Activated T-helper 17 cell treated with anti-CD3 and anti-CD28 coated beads, Interleukin-2, amount 50 U/mL, for 72 hours (primary cell): Measurements from ENCODE around the gene FTL. TPM values are rescaled to one million over a fixed set of nuclear protein-coding genes. Genes with fewer than 3 reads are reported as not detected.

Experiments used
- ATAC-seq: fragments of 150-1000 bp; cut with Tn5 transposase; replicated peaks from 2 replicates; pipeline ENCODE4 v1.10.0; 2021; ENCODE audit warnings: mild to moderate bottlenecking, moderate library complexity
- H3K27ac Mint-ChIP-seq: one replicate; pipeline ENCODE4 v1.8.0; 2022; ENCODE audit warnings: mixed read lengths
- H3K27me3 Mint-ChIP-seq: one replicate; pipeline ENCODE4 v1.8.0; 2022; ENCODE audit warnings: mixed read lengths
- H3K36me3 Mint-ChIP-seq: one replicate; pipeline ENCODE4 v1.8.0; 2022; ENCODE audit warnings: low read depth, mild to moderate bottlenecking, mixed read lengths
- H3K4me1 Mint-ChIP-seq: one replicate; pipeline ENCODE4 v1.8.0; 2022; ENCODE audit warnings: mixed read lengths
- H3K4me3 Mint-ChIP-seq: one replicate; pipeline ENCODE4 v1.8.0; 2022; ENCODE audit warnings: mild to moderate bottlenecking, mixed read lengths
- H3K9me3 Mint-ChIP-seq: one replicate; pipeline ENCODE4 v1.8.0; 2022; ENCODE audit warnings: mixed read lengths
- total RNA-seq, 2 donors: library from RNA; stranded (reverse); gene quantifications; one replicate each; pipeline ENCODE4 v1.2.3, GENCODE V29; 2022

FTL gene
- total RNA-seq, 2 donors from 2014 or later: 1,320 to 1,710 TPM

DNA sequence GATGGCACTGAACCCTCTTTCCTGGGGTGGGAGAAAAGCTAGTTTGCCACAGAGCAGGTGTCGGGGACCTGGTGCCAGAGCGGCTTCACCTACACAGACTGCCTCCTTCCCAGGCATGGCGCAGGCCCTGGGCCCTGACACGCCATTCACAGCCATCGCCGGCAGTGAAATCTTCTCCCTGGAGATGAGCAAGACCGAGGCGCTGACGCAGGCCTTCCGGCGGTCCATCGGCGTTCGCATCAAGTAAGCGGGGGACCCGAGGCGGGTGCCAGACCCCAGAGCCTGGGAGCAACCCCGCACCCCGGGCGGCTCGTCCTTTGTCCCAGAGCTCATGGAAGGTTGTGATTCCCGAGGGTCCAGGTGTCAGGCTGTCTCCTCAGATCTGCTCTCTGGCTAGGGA, 41.8 kb downstream of the FTL start:
- no peak for ATAC-seq
- Mint-ChIP-seq H3K9me3 (no peaks in the 10 kb centered on the region), H3K36me3 (peaks cover 90% of the 10 kb centered on the region)

DNA sequence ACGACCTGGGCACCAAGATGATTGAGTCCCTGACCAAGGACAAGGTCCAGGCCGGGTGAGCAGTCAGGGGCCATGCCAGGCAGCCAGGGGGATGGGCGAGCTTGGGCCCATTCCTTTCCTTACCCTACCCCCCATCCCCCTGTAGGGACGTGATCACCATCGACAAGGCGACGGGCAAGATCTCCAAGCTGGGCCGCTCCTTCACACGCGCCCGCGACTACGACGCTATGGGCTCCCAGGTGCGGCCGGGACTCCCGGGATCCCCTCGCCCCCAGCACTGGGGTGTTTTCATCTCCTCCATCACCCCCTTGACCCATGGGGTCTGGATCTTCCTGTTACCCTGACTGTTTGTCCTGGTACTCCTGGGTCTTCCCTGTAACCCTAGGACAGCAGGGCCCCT, 44.7 kb downstream of the FTL start:
- Mint-ChIP-seq H3K9me3 (no peaks in the 10 kb centered on the region), H3K27me3 (no peaks in the 10 kb centered on the region), H3K4me3 (no peak overlapping the region), H3K4me1 (no peaks in the 10 kb centered on the region), H3K36me3 (peaks cover 86% of the 10 kb centered on the region), H3K27ac (no peak overlapping the region)
- no peak for ATAC-seq

More for the DNA sequence above, 41.8 kb downstream of the FTL start:
- Mint-ChIP-seq H3K4me3 (no peak overlapping the region), H3K27me3 (no peaks in the 10 kb centered on the region), H3K27ac (no peak overlapping the region), H3K4me1 (no peaks in the 10 kb centered on the region)

DNA sequence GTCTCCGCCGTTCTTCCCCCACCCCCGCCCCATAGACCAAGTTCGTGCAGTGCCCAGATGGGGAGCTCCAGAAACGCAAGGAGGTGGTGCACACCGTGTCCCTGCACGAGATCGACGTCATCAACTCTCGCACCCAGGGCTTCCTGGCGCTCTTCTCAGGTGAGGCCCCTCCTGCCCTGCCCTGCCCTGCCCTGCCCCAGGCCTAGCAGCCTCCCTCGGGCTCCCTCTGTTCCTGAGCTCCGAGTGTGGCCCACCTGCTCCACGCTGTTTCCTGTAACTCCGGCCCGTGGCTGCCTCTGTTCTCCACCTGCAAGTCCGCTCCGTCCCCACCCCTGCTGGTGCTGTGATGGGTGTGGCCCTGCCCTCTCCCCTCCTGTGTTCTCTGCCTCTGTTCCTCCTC, 45.3 kb downstream of the FTL start:
- Mint-ChIP-seq H3K36me3 (peaks cover 83% of the 10 kb centered on the region), H3K9me3 (no peaks in the 10 kb centered on the region), H3K27ac (no peak overlapping the region), H3K4me1 (no peaks in the 10 kb centered on the region), H3K4me3 (no peak overlapping the region), H3K27me3 (no peaks in the 10 kb centered on the region)
- no peak for ATAC-seq

- H3K36me3 Mint-ChIP-seq: peaks cover 76% of the 10 kb centered on the region
- no peaks in the 10 kb centered on the region for H3K27me3 Mint-ChIP-seq
- no peak overlapping the region for H3K4me3 Mint-ChIP-seq
- H3K27ac Mint-ChIP-seq: no peak overlapping the region
- no peaks in the 10 kb centered on the region for H3K9me3 Mint-ChIP-seq
- ATAC-seq: no peak
- H3K4me1 Mint-ChIP-seq: no peaks in the 10 kb centered on the region
These were observed 46.1 kb downstream of the FTL start for GRCh38 chr19:49011194-49011593.

GRCh38 chr19:49014123-49014869, 49.2 kb downstream of the FTL start:
- peaks cover 50% of the 10 kb centered on the region for H3K36me3 Mint-ChIP-seq
- H3K4me1 Mint-ChIP-seq: peaks cover 5% of the 10 kb centered on the region
- H3K27me3 Mint-ChIP-seq: peaks cover 3% of the 10 kb centered on the region
- no peak overlapping the region for H3K4me3 Mint-ChIP-seq
- no peak overlapping the region for H3K27ac Mint-ChIP-seq
- no peak for ATAC-seq
- H3K9me3 Mint-ChIP-seq: no peaks in the 10 kb centered on the region

DNA sequence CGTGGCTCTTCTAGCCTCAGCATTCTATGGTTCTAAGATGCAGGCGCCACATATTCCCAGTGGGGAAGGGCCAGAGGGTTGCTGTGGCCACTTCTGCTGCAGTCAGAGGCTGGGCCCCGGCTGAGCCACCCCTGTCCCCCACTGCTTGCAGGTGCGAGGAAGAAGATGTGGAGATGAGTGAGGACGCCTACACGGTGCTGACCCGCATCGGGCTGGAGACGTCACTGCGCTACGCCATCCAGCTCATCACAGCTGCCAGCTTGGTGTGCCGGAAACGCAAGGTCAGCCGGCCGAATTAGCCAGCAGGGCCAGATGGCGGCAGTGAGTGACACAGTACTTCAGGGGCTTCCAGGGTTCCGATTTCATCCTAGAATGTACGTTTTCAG, 49.8 kb downstream of the FTL start:
- no peak overlapping the region for H3K27ac Mint-ChIP-seq
- H3K36me3 Mint-ChIP-seq: peaks cover 45% of the 10 kb centered on the region
- no peak for ATAC-seq
- peaks cover 7% of the 10 kb centered on the region for H3K4me1 Mint-ChIP-seq
- no peak overlapping the region for H3K4me3 Mint-ChIP-seq
- peaks cover 4% of the 10 kb centered on the region for H3K27me3 Mint-ChIP-seq
- no peaks in the 10 kb centered on the region for H3K9me3 Mint-ChIP-seq

- H3K36me3 Mint-ChIP-seq: peaks cover 31% of the 10 kb centered on the region
- H3K4me3 Mint-ChIP-seq: no peak overlapping the region
- H3K27me3 Mint-ChIP-seq: peaks cover 4% of the 10 kb centered on the region
- peaks cover 11% of the 10 kb centered on the region for H3K4me1 Mint-ChIP-seq
- no peak overlapping the region for H3K27ac Mint-ChIP-seq
- no peaks in the 10 kb centered on the region for H3K9me3 Mint-ChIP-seq
- no peak for ATAC-seq
These were observed 51.1 kb downstream of the FTL start for GRCh38 chr19:49016067-49016839.

Other genes starting within 250 kb of the FTL start
- 1 to 10 TPM; 1.1 to 1.7 TPM for gene MAMSTR, start 245.6 kb upstream of the FTL start, total RNA-seq
- under 1 TPM; 0.19 to 0.67 TPM for gene RASIP1, start 224.7 kb upstream of the FTL start, total RNA-seq
- not detected for gene IZUMO1, start 218.4 kb upstream of the FTL start, total RNA-seq
- under 1 TPM; 0.30 to 0.40 TPM for gene FUT1, start 212.7 kb upstream of the FTL start, total RNA-seq
- gene FGF21, start 209.8 kb upstream of the FTL start, total RNA-seq: not detected
- 10 to 100 TPM; 39.7 to 54.3 TPM for gene BCAT2, start 154.3 kb upstream of the FTL start, total RNA-seq
- gene HSD17B14, start 128.8 kb upstream of the FTL start, total RNA-seq: 1 to 10 TPM in 1 of 2 donors, not detected in 1; 1.6 TPM
- gene PLEKHA4, start 96.7 kb upstream of the FTL start, total RNA-seq: 10 to 100 TPM in 1 of 2 donors, 1 to 10 TPM in 1; 6.5 to 17.6 TPM
- gene PPP1R15A, start 92.9 kb upstream of the FTL start, total RNA-seq: 100 to 1,000 TPM in 1 of 2 donors, 10 to 100 TPM in 1; 75.1 to 129 TPM
- gene TULP2, start 66.6 kb upstream of the FTL start, total RNA-seq: not detected
- gene NUCB1, start 65.0 kb upstream of the FTL start, total RNA-seq: 100 to 1,000 TPM; 158 to 184 TPM
- gene DHDH, start 31.6 kb upstream of the FTL start, total RNA-seq: 1 to 10 TPM; 1.2 to 3.8 TPM
- gene BAX, start 10.4 kb upstream of the FTL start, total RNA-seq: 100 to 1,000 TPM; 286 to 464 TPM
- 10 to 100 TPM; 50.8 to 99.9 TPM for gene GYS1, start 28.0 kb downstream of the FTL start, total RNA-seq
- gene RUVBL2, start 28.6 kb downstream of the FTL start, total RNA-seq: 100 to 1,000 TPM; 100 to 166 TPM
- not detected for gene LHB, start 51.8 kb downstream of the FTL start, total RNA-seq
- gene CGB3, start 59.0 kb downstream of the FTL start, total RNA-seq: not detected
- not detected for gene CGB2, start 66.6 kb downstream of the FTL start, total RNA-seq
- not detected for gene CGB1, start 71.6 kb downstream of the FTL start, total RNA-seq
- not detected for gene CGB5, start 78.5 kb downstream of the FTL start, total RNA-seq
- gene CGB8, start 83.8 kb downstream of the FTL start, total RNA-seq: not detected
- under 1 TPM in 1 of 2 donors, not detected in 1; 0.32 TPM for gene CGB7, start 92.4 kb downstream of the FTL start, total RNA-seq
- not detected for gene NTF4, start 99.5 kb downstream of the FTL start, total RNA-seq
- gene KCNA7, start 107.4 kb downstream of the FTL start, total RNA-seq: not detected
- gene SNRNP70, start 120.1 kb downstream of the FTL start, total RNA-seq: 100 to 1,000 TPM; 114 to 204 TPM
- 1 to 10 TPM; 4.1 to 4.7 TPM for gene LIN7B, start 149.1 kb downstream of the FTL start, total RNA-seq
- gene C19orf73, start 153.8 kb downstream of the FTL start, total RNA-seq: 1 to 10 TPM in 1 of 2 donors, under 1 TPM in 1; 0.50 to 1.3 TPM
- 1 to 10 TPM; 3.6 to 3.9 TPM for gene PPFIA3, start 154.2 kb downstream of the FTL start, total RNA-seq
- not detected for gene HRC, start 190.1 kb downstream of the FTL start, total RNA-seq
- gene TRPM4, start 192.5 kb downstream of the FTL start, total RNA-seq: under 1 TPM in 1 of 2 donors, not detected in 1; 0.52 TPM